Gastroesophageal sphincter (tissue), 4 donors: ENCODE results near the gene MYO15B. TPM values are rescaled to one million over a fixed set of nuclear protein-coding genes. Genes with fewer than 3 reads are reported as not detected.

Experiments
- ATAC-seq: fragments of 150-250 bp; one replicate; pipeline ENCODE4 v1.9.1; 2016; ENCODE audit warnings: mild to moderate bottlenecking, moderate library complexity
- H3K27ac ChIP-seq, 4 donors: fragments of 200-600 bp; sonication (generic) in 3 of 4; 1 replicate in 3 of 4; 2 replicates in 1 of 4; pipeline ENCODE4 v1.5.1; 2016 to 2019
- H3K27me3 ChIP-seq: fragments of 200-600 bp; sonication (generic); one replicate; pipeline ENCODE4 v1.5.1; 2019
- H3K36me3 ChIP-seq, 2 donors: fragments of 200-600 bp; sonication (generic); one replicate each; pipeline ENCODE4 v1.5.1; 2019; ENCODE audit warnings: control low read depth in 1 of 2
- H3K4me1 ChIP-seq, 3 donors: fragments of 200-600 bp; sonication (generic); 1 replicate in 2 of 3; 2 replicates in 1 of 3; pipeline ENCODE4 v1.5.1; 2016 to 2019; ENCODE audit warnings: control low read depth in 2 of 3
- H3K4me3 ChIP-seq, 2 donors: fragments of 200-600 bp; sonication (generic); one replicate each; pipeline ENCODE4 v1.5.1; 2019; ENCODE audit warnings: mild to moderate bottlenecking in 1 of 2, moderate library complexity in 1 of 2
- H3K9me3 ChIP-seq, 3 donors: fragments of 200-600 bp; sonication (generic); one replicate each; pipeline ENCODE4 v1.5.1; 2017 to 2019; ENCODE audit warnings: control low read depth in 2 of 3
- EP300 ChIP-seq: sonication (generic); formaldehyde crosslinking; IDR thresholded peaks from one replicate; pipeline ENCODE4 v1.6.1; 2017; ENCODE audit warnings: antibody characterized with exemption, mild to moderate bottlenecking
- POLR2A ChIP-seq, 2 donors: fragments of 450-650 bp; IDR thresholded peaks; one replicate each; pipeline ENCODE4 v1.6.1; 2017; ENCODE audit warnings: antibody characterized with exemption in 2 of 2, mild to moderate bottlenecking in 2 of 2, moderate library complexity in 1 of 2
- POLR2AphosphoS5 ChIP-seq: sonication (generic); formaldehyde crosslinking; IDR thresholded peaks from one replicate; pipeline ENCODE4 v1.6.1; 2017; ENCODE audit warnings: antibody characterized with exemption
- WGBS, 2 donors: methylation state at CpG; one replicate each; pipeline ENCODE4 v1.1.5; 2018; ENCODE audit warnings: low coverage in 1 of 2; 5-methylcytosine and 5-hydroxymethylcytosine counted together
- total RNA-seq, 4 donors: library from RNA; depleted of rRNA; stranded (reverse); fragments of >200 nt; gene quantifications; one replicate each; pipeline ENCODE4 v1.1.0, GENCODE V29; 2016
- TF ChIP-seq, protein P1 (sequence below), 4 experiments: fragments of 200-600 bp in 2 of 4; fragments of 450-650 bp in 2 of 4; sonication (generic) in 1 of 4; IDR thresholded peaks; one replicate each; pipeline ENCODE4 v1.5.1; 2017 to 2019; ENCODE audit warnings: antibody characterized with exemption in 4 of 4, mild to moderate bottlenecking in 2 of 4, moderate library complexity in 2 of 4

The MYO15B gene
- total RNA-seq, 4 donors from 2014 or later = 10.7 to 76.1 (median 50.8) TPM

DNA sequence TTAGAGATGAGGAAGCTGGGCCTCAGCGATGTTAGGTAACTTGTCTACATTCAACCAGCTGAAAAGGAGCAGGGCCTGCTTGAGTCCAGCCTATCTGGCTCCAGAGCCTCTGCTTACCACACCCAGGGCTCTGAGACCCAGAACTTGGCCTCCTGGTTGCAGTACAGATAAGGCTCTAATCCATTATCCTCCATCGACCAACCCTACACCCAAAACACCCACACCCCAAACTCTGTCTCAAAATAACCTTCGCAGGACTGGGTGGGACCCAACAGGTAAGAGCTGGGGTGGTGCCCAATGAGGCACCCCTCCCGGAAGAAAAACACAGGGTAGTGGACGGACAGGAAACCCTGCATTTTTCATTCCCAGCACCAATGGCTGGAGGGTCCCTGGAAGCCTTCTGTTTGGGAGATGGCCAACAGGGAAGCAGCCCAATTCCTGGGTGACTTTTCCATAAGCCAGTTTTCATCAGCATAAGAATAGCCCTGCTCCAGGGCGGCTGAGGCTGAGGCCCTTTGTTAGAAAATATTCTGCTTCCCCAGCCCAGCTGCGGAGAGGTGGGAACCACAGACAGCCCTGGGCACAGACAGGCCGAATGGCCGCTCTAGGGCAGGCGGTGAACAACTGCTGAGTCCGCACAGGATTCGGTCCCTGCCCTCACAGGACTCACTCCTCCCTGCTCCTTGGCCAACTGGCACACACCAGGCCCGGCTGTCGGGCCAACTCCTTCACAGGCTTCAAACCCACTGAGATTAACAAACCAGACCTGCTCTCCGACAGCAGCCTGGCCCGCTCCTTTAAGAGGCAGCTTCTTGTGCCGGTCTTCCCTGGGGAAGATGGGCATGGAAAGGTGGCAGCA lies 55.4 kb downstream of the MYO15B start:
- peaks cover 0 to 78% of the 10 kb centered on the region in 2 donors for H3K36me3 ChIP-seq
- TF ChIP-seq EP300 = no peak
- TF ChIP-seq POLR2AphosphoS5 = no peak
- TF ChIP-seq POLR2A (IDR thresholded peaks at IDR 0.05) = no peak
- TF ChIP-seq, protein P1, sequence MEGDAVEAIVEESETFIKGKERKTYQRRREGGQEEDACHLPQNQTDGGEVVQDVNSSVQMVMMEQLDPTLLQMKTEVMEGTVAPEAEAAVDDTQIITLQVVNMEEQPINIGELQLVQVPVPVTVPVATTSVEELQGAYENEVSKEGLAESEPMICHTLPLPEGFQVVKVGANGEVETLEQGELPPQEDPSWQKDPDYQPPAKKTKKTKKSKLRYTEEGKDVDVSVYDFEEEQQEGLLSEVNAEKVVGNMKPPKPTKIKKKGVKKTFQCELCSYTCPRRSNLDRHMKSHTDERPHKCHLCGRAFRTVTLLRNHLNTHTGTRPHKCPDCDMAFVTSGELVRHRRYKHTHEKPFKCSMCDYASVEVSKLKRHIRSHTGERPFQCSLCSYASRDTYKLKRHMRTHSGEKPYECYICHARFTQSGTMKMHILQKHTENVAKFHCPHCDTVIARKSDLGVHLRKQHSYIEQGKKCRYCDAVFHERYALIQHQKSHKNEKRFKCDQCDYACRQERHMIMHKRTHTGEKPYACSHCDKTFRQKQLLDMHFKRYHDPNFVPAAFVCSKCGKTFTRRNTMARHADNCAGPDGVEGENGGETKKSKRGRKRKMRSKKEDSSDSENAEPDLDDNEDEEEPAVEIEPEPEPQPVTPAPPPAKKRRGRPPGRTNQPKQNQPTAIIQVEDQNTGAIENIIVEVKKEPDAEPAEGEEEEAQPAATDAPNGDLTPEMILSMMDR (IDR thresholded peaks at IDR 0.05) = no peak
- no peaks in the 10 kb centered on the region for H3K4me1 ChIP-seq
- 91 to 93% methylated on average over 3 to 4 of the region's 17 CpGs for WGBS, 2 donors
- H3K9me3 ChIP-seq = no peaks in the 10 kb centered on the region
- no peak overlapping the region for H3K4me3 ChIP-seq
- no peak for ATAC-seq
- no peak overlapping the region for H3K27ac ChIP-seq
- H3K27me3 ChIP-seq = no peaks in the 10 kb centered on the region

DNA sequence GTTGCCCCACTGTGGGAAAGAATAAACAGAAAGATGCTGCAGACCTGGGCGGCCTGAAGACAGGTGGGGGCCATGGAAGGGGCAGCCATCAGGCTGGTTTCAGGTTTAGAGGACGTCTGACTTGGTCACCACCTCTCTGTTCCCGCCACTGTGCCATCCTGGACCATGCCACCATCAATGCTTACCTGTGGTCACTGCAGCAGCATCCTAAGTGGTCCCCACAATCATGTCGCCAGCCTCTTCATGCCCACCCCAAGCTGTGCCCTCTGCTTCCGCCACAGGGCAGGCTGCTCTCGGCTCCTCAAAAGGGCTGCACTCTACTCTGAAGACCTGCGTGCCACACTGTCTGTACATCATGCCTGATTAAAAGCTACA lies 56.0 kb downstream of the MYO15B start:
- no peak overlapping the region for H3K4me3 ChIP-seq
- WGBS, 2 donors = 80% methylated on average over 2 of the region's 7 CpGs; no CpG with 5 or more reads in 1 of the 2 donors
- ATAC-seq = no peak
- H3K27ac ChIP-seq = no peak overlapping the region
- H3K27me3 ChIP-seq = no peaks in the 10 kb centered on the region
- TF ChIP-seq, protein P1 (IDR thresholded peaks at IDR 0.05) = no peak
- TF ChIP-seq POLR2AphosphoS5 (no peak), EP300 (no peak), POLR2A (IDR thresholded peaks at IDR 0.05) (no peak)
- no peaks in the 10 kb centered on the region for H3K4me1 ChIP-seq
- H3K9me3 ChIP-seq = no peaks in the 10 kb centered on the region
- peaks cover 0 to 78% of the 10 kb centered on the region in 2 donors for H3K36me3 ChIP-seq

DNA sequence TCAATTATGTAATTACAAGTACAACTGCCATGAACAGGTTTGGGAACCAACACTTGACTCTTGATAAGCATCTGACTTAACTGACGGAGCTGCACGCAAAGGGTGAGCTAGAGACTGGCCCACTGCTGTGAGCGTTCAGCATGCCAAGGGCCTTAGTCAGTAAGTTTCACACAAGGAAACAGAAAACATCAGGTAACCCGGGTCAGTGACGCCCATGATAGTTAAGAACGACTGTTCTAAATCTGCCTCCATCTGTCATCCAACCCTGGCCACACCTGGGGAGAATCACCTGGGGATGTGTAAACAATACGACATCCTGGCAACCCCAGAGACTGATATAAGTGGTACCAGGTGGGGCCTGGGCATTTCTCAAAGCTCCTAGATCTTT lies 57.9 kb downstream of the MYO15B start:
- Histone ChIP-seq H3K36me3 (peaks cover 0 to 78% of the 10 kb centered on the region in 2 donors), H3K4me1 (no peaks in the 10 kb centered on the region), H3K27me3 (no peaks in the 10 kb centered on the region), H3K9me3 (no peaks in the 10 kb centered on the region), H3K27ac (no peak overlapping the region), H3K4me3 (no peak overlapping the region)
- ATAC-seq = no peak
- TF ChIP-seq POLR2A (IDR thresholded peaks at IDR 0.05) = no peak
- TF ChIP-seq, protein P1 (IDR thresholded peaks at IDR 0.05) = no peak
- no peak for TF ChIP-seq POLR2AphosphoS5
- TF ChIP-seq EP300 = no peak
- 53 to 78% methylated on average over 5 to 7 of the region's 7 CpGs for WGBS, 2 donors

DNA sequence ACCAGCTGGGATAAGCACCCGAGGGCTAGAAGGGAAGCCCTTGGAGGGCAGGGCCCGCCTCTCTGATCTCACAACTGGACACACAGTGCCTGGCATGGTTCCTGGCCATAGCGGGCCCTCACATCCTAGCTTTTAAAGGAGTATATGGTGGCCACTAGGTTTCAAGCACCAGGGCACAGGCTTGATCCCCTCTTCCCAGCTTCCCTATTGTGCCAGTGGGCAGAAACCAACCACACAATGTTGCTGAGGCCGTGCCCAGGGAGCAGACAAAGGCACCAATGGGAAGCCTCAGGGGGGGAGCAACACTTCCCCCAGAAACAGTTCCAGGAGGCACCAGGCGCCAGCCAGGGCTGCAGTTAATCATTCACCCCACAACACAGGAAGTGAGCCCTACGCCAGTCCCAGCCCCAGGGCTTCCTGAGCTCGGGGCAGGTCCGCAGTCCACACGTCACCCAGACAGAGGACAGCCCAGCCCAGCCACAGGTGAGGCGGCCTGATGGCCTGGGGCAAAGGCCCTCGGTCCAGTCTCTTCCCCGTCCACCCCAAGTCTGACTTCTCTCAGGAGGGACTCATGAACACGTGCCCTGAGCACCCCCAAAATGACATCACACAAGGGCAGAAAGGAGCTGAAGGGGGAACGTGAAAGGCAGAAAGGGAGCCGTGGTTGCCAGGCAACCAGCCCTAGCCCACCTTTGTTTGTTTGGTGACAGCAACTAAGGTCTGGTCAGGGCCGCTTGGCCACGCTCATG lies 58.5 kb downstream of the MYO15B start:
- Histone ChIP-seq H3K4me1 (no peaks in the 10 kb centered on the region), H3K27ac (no peak overlapping the region), H3K27me3 (no peaks in the 10 kb centered on the region), H3K4me3 (no peak overlapping the region), H3K36me3 (peaks cover 0 to 78% of the 10 kb centered on the region in 2 donors), H3K9me3 (no peaks in the 10 kb centered on the region)
- peak; percentile 65 for ATAC-seq
- WGBS, 2 donors = 64 to 80% methylated on average over 1 to 5 of the region's 17 CpGs
- TF ChIP-seq, protein P1 (IDR thresholded peaks at IDR 0.05) = no peak
- TF ChIP-seq EP300 (no peak), POLR2AphosphoS5 (no peak), POLR2A (IDR thresholded peaks at IDR 0.05) (no peak)

DNA sequence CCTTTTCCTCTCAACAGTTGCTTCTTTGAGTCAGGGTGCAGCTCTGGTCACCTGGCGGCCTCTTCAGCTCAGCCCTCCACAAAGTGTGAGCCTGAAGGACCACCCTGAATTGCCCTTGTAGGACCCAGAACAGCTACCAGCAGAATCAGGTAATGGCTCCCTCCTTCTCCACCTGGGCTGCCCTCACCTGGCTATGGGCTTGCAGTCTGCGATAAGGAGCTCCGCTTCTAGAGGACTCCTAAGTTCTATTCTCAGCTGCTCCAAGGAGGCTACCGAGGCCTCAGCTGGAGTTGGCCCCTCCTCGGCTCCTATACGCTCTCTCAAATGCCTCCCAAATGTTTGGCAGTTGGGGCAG lies 59.0 kb downstream of the MYO15B start:
- no peak for ATAC-seq
- Histone ChIP-seq H3K4me3 (no peak overlapping the region), H3K4me1 (no peaks in the 10 kb centered on the region), H3K9me3 (no peaks in the 10 kb centered on the region), H3K36me3 (peaks cover 0 to 78% of the 10 kb centered on the region in 2 donors), H3K27me3 (no peaks in the 10 kb centered on the region), H3K27ac (no peak overlapping the region)
- no CpG with 5 or more reads among the region's 6 CpGs for WGBS, 2 donors
- TF ChIP-seq, protein P1 (IDR thresholded peaks at IDR 0.05) = no peak
- TF ChIP-seq POLR2AphosphoS5 (no peak), POLR2A (IDR thresholded peaks at IDR 0.05) (no peak), EP300 (no peak)
